IPS-20b (cell line): Measurements from ENCODE around the gene SLC16A12.
"Not testable (repeated sequence)": the region's sequence is repeated elsewhere in the genome, so short reads cannot be mapped to it uniquely, and the experiment has no call there.

Experiments used
- H3K27ac ChIP-seq: one replicate; pipeline ENCODE4 v1.5.1; 2013; ENCODE audit warnings: low read length
- H3K27me3 ChIP-seq: 2 replicates; pipeline ENCODE4 v1.6.1; 2013; ENCODE audit warnings: mild to moderate bottlenecking, low read length, inconsistent platforms; ENCODE audit not compliant: insufficient read depth
- H3K36me3 ChIP-seq: 2 replicates; pipeline ENCODE4 v1.6.1; 2013; ENCODE audit warnings: low read depth, mild to moderate bottlenecking, inconsistent platforms, low read length, moderate library complexity; ENCODE audit not compliant: insufficient read depth
- H3K4me1 ChIP-seq: 2 replicates; pipeline ENCODE4 v1.6.1; 2013; ENCODE audit warnings: mild to moderate bottlenecking, control low read depth, inconsistent platforms, low read length, moderate library complexity; ENCODE audit not compliant: insufficient read depth
- H3K4me3 ChIP-seq: 2 replicates; pipeline ENCODE4 v1.5.1; 2013; ENCODE audit warnings: mild to moderate bottlenecking, low read length, inconsistent platforms
- H3K9ac ChIP-seq: 2 replicates; pipeline ENCODE4 v1.6.1; 2013; ENCODE audit warnings: low read depth, mild to moderate bottlenecking, inconsistent platforms, low read length, moderate library complexity
- H3K9me3 ChIP-seq: 2 replicates; pipeline ENCODE4 v1.6.1; 2013; ENCODE audit warnings: mild to moderate bottlenecking, low read depth, low read length, inconsistent platforms; ENCODE audit not compliant: insufficient read depth

The SLC16A12 gene

DNA sequence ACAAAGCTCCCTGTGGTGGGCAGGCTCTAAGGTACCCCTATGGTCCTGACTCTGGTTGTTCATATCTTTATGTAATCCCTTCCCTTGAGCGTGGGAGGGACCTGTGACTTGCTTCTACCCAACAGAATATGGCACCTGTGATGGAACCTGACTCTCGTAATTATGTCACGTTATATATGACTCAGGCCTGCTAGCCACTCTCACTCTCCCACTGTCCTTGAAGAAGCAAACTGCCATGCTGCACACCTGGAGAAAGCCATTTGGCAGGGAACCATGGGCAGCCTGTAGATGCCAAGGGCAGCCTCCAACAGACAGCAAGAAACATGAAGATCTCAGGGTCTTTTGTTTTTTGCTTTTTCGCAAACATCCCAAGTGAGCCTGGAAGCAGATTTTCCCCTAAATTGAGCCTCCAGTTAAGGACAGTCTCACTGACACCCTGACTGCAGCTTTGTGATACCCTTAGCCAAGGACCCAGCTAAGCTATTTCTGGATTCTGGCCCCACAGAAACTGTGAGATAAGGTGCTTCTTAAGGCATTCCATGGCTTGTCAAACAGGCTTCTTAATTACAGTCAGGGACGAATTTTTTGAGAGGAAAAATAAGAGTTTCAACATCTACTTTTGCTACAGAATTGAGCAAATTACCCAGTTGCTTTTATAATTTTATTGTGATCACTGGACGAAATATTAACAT, 71.4 kb downstream of the SLC16A12 start:
- H3K27me3 ChIP-seq = no peaks in the 10 kb centered on the region
- H3K9ac ChIP-seq = no peak overlapping the region
- no peaks in the 10 kb centered on the region for H3K36me3 ChIP-seq
- no peak overlapping the region for H3K27ac ChIP-seq
- no peak overlapping the region for H3K4me3 ChIP-seq
- no peaks in the 10 kb centered on the region for H3K9me3 ChIP-seq
- H3K4me1 ChIP-seq = no peaks in the 10 kb centered on the region

DNA sequence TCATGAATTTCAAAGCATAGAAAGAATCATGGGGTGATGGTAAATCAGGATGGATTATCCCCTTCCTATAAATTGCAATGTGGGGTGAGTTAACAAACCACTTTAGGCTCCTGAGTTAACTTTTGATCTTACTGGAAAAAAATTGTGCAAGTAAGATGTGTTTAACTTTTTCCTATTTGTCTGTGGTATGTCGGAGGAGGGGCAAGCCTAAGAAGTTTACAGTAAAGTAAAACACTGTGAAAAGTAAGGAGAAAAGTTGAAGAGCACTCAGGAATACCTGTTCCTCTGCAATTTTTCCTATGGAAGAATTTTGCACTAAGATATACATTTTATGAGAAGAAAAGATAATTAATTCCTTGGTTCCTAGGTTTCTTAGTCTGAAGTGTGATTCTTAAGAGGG, 76.6 kb downstream of the SLC16A12 start:
- no peak overlapping the region for H3K27ac ChIP-seq
- H3K9me3 ChIP-seq = no peaks in the 10 kb centered on the region
- H3K27me3 ChIP-seq = no peaks in the 10 kb centered on the region
- H3K9ac ChIP-seq = no peak overlapping the region
- no peak overlapping the region for H3K4me3 ChIP-seq
- no peaks in the 10 kb centered on the region for H3K36me3 ChIP-seq
- no peaks in the 10 kb centered on the region for H3K4me1 ChIP-seq

DNA sequence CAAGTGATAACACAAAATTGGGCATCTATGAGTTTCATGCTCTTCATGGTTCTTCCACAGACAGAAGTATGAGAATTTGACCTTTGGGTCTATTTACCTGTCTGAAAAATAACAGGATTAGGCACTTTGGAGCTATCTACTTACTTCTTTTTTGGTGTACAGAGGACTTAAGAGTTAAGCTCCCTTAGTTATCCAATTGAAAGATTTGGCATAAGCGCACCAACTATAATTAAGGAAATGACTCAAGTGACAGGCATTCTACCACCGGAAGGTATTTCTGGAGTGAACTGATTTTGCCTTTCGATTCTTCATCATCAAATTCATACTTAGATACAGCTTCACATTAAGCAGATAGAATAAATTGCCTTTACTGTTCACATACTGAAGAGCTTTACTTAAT, 77.1 kb downstream of the SLC16A12 start:
- H3K9ac ChIP-seq = no peak overlapping the region
- no peaks in the 10 kb centered on the region for H3K9me3 ChIP-seq
- H3K4me1 ChIP-seq = no peaks in the 10 kb centered on the region
- no peaks in the 10 kb centered on the region for H3K27me3 ChIP-seq
- no peak overlapping the region for H3K27ac ChIP-seq
- H3K4me3 ChIP-seq = no peak overlapping the region
- no peaks in the 10 kb centered on the region for H3K36me3 ChIP-seq

DNA sequence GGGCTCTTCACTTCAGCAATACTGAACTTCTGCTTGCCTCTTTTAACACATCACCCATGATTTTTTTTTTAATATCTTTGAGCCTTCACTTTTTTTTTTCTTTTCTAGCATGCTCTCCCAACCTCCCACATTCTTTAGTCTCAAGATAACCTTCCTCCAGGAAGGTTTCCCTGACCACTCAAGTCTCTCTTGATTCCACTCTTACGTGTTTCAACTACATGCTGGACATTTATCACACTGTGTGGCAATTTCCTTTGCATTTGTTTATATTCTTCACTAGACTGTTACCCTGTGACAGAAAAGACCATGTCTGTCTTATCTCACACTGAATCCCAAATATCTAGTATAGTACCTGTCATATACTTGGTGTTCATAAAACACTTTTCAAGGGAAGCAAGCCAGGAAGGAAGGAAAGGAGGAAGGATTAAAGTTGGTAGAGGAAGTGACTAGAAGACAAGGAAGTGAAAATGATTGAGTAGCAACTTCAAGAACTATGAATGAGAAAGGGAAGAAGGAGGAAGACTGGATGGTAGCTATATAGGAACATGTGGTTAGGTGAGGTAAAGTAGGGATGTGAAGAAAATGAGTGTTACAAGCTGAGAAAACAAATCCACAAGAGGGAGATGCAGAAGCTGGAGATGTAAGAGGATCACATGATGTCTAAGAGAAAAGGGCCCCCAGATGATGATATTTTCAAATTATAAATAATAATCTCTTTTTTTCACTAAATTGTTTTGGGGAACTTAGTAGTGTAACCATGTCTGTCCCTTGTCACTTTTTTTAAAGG, 80.6 kb downstream of the SLC16A12 start:
- Histone ChIP-seq H3K4me3 (no peak overlapping the region), H3K36me3 (no peaks in the 10 kb centered on the region), H3K9ac (no peak overlapping the region), H3K9me3 (no peaks in the 10 kb centered on the region), H3K27ac (no peak overlapping the region), H3K27me3 (no peaks in the 10 kb centered on the region), H3K4me1 (no peaks in the 10 kb centered on the region)

DNA sequence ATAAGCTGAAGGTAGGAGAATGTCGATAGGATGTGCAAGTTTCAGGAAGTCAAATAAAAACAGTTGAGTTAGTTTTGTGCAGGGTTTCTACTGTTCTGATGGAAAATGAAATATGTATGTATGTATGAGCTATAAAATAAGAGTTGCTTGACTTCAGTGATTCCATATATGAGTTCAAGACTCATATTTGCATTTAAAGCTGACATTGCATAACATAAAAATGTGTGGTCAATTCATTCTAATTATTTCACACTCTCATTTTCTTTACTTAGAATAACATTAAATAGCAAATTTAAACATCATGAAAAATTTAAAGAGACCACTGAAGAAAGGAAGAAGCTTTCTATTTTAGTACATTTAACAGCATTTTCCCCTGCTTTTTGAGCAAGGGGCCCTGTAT, 83.2 kb downstream of the SLC16A12 start:
- Histone ChIP-seq H3K9ac (no peak overlapping the region), H3K4me3 (no peak overlapping the region), H3K9me3 (no peaks in the 10 kb centered on the region), H3K4me1 (no peaks in the 10 kb centered on the region), H3K27me3 (no peaks in the 10 kb centered on the region), H3K36me3 (no peaks in the 10 kb centered on the region), H3K27ac (no peak overlapping the region)

DNA sequence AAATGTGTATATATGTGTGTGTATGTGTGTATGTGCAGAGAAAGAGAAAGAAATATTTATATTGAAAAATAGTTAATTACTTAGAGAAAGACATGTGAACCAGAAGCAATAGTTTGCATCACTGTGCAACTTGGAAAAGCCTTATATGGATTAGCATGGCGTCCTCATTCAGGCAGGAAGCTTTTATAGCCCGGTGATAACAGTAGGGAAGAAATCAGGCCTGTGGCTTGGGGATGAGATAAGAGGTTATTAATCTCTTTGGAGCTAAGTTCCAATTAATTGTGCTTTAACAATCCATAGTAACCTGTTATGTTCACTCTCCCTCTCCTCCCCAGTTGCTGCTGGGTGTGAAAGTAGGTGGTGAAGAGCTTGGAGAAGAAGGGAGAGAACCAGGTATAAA, 84.5 kb downstream of the SLC16A12 start:
- Histone ChIP-seq H3K4me3 (no peak overlapping the region), H3K27me3 (no peaks in the 10 kb centered on the region), H3K36me3 (no peaks in the 10 kb centered on the region), H3K9me3 (no peaks in the 10 kb centered on the region), H3K9ac (no peak overlapping the region), H3K4me1 (no peaks in the 10 kb centered on the region), H3K27ac (no peak overlapping the region)

DNA sequence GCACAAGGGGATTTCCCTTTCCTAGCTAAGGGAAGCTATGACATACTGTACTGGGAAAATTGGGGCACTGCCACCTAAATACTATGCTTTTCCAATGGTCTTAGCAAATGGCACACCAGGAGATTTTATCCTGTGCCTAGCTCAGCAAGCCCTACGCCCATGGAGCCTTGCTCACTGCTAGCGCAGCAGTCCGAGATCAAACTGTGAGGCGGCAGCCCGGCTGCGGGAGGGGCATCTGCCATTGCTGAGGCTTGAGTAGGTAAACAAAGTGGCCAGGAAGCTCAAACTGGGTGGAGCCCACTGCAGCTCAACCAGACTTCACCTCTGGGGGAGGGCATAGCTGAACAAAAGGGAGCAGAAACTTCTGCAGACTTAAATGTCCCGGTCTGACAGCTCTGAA, 90.6 kb downstream of the SLC16A12 start:
- H3K27me3 ChIP-seq, H3K4me1 ChIP-seq, H3K4me3 ChIP-seq, H3K36me3 ChIP-seq, H3K9me3 ChIP-seq, H3K27ac ChIP-seq, H3K9ac ChIP-seq: not testable (repeated sequence)

DNA sequence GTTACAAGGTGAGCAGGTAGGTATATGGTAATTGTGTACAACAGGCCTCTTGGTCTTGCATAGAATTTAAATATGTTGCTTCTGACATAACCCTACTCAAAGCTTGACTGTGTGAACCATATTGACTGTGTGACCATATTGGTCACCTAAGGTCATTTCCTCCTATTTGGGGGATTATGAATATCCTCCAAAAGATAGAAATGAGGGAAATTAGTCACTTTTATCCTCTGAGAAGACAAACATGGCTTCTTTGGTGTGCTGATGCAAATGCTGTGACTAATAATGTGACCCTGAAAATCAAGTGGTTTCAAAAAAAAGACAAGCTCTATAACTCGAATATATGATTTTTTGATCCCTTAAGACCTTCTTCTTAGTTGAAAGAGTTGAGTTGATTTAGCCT, 93.1 kb downstream of the SLC16A12 start:
- no peaks in the 10 kb centered on the region; the same call in 1 of the 2 replicates for H3K9me3 ChIP-seq
- no peak overlapping the region for H3K9ac ChIP-seq
- no peaks in the 10 kb centered on the region for H3K36me3 ChIP-seq
- H3K4me3 ChIP-seq = no peak overlapping the region
- no peak overlapping the region for H3K27ac ChIP-seq
- H3K27me3 ChIP-seq = no peaks in the 10 kb centered on the region
- no peaks in the 10 kb centered on the region for H3K4me1 ChIP-seq

DNA sequence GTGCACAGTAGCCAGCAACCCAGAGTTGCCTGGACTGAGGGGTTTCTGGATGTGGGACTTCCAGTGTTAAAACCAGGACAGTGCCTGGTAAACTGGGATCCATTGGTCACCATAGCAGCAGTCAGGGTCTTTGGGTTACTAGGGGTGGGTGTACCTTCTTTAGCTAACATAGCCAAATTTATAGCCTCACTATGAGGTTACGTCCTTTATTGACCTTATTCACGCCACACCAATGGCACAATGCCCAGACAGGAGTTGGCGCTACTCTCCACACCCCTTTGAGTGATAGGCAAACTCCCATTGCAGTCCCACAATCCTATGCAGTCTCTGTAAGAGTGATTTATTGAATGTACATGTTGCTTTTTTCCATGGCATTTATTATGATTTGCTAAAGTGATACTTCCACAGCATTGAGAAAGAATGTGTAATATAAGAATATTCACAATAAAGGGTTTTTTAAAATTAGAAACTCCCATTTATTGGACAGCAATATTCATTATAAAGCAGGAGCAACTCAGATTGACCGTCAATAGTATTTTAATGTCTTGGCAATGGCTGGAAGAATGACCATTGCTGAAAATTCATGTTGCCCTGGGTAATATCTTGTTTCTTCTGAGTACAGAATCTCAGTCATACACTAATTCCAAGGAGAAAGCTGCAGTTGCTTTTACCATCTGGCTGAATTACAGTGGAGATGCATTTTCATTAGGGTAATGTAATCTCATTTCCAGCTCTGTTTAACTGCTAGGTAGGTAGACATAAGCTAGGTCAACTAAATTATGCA, 95.0 kb downstream of the SLC16A12 start:
- Histone ChIP-seq H3K36me3 (no peaks in the 10 kb centered on the region), H3K9me3 (no peaks in the 10 kb centered on the region; the same call in 1 of the 2 replicates), H3K27me3 (no peaks in the 10 kb centered on the region), H3K4me3 (no peak overlapping the region), H3K27ac (no peak overlapping the region), H3K9ac (no peak overlapping the region), H3K4me1 (no peaks in the 10 kb centered on the region)

DNA sequence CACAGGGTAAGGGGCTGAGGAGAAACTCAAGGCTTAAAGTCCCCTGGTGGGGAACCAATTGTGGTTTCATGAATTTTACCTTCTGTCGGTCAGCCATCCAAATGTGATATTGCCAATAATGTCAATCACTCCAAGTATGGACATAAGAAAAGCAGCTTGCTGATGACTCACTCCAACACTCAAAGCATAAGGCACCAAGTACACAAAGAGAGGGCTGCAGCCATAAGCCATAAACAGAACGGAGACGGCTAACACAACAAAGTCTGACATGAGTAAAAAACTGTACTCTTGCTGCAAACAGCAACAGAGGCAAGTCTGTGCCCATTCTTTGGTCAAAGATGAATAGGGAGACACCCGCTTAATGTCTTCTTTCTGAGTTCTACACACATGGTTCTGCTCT, 96.9 kb downstream of the SLC16A12 start:
- Histone ChIP-seq H3K9ac (no peak overlapping the region), H3K27ac (no peak overlapping the region), H3K27me3 (no peaks in the 10 kb centered on the region), H3K36me3 (no peaks in the 10 kb centered on the region), H3K9me3 (no peaks in the 10 kb centered on the region), H3K4me1 (no peaks in the 10 kb centered on the region; the same call in 1 of the 2 replicates), H3K4me3 (no peak overlapping the region)

DNA sequence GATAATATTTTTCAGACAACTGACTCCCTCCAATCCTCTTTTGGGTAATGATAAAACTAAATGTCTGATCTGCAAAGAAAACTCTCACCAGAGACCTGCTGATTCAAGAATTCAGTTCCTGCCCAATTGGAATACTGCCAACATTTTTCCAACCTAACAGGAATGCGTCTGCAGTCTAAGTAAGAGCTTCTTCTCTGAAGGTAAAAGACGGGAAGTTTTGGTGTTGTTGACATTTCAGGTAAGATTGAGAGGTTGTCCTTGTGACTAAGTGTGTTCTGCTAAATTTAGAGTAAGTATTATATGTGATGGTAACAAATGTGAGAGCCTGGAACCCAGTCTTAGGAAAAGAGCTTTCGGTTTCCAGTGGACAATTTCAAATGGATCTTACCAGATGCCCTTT, 103.4 kb downstream of the SLC16A12 start:
- Histone ChIP-seq H3K27ac (no peak overlapping the region), H3K36me3 (no peaks in the 10 kb centered on the region), H3K4me3 (no peak overlapping the region), H3K9me3 (no peaks in the 10 kb centered on the region), H3K27me3 (no peaks in the 10 kb centered on the region), H3K4me1 (peaks cover 12% of the 10 kb centered on the region; the same call in 1 of the 2 replicates), H3K9ac (no peak overlapping the region)
